ENCODE data around the gene C19orf73. TPM values are rescaled to one million over a fixed set of nuclear protein-coding genes. Genes with fewer than 3 reads are reported as not detected.

Gene C19orf73
- total and polyA plus RNA-seq, 9 of the 15 experiments (the other 6 are each of a cell fraction or from before 2014, with no cell fraction given), result 0.08 to 7.4 (median 1.4) TPM

DNA sequence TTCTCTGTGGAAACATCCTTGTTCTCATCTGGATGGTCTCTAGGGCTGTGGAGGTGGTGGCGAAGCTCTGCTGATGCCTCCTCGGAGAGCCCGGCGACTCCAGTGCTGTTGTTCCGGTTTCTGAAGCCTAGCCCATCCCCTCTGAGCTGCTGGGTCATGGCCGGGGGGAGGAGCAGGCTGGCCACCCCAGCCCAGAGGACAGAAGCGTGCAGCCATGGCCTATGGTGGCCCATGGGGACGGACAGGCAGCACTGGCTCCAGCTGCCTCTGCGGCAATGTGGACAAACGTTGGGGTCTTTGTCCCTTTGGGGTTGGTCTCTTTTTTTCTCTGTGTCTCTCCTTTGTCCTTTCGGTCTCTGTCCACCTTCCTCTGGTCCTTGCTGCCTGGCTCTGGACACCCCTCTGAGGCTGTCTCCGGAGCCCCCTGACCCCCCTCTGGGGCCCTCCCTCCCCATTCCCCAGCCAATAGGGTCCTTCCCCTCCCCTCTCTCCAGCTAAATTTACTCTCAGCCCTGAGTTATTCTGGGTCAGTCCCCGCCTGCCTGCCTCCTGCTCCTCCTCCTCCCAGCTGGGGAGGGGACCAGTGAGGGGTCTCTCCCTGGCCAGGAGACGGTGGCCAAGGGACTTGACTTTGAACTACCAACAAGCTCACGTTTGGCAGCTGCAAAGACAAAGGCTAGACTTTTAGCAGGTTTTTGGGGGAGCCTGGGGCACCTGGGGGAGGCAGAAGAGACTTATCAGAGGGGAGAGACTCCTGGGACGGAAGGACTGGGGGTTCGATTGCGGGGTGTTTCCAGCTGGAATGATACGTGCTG is 36.3 kb upstream of the C19orf73 start, which contains the start of gene HRC (continued):
- TF ChIP-seq, protein P1, sequence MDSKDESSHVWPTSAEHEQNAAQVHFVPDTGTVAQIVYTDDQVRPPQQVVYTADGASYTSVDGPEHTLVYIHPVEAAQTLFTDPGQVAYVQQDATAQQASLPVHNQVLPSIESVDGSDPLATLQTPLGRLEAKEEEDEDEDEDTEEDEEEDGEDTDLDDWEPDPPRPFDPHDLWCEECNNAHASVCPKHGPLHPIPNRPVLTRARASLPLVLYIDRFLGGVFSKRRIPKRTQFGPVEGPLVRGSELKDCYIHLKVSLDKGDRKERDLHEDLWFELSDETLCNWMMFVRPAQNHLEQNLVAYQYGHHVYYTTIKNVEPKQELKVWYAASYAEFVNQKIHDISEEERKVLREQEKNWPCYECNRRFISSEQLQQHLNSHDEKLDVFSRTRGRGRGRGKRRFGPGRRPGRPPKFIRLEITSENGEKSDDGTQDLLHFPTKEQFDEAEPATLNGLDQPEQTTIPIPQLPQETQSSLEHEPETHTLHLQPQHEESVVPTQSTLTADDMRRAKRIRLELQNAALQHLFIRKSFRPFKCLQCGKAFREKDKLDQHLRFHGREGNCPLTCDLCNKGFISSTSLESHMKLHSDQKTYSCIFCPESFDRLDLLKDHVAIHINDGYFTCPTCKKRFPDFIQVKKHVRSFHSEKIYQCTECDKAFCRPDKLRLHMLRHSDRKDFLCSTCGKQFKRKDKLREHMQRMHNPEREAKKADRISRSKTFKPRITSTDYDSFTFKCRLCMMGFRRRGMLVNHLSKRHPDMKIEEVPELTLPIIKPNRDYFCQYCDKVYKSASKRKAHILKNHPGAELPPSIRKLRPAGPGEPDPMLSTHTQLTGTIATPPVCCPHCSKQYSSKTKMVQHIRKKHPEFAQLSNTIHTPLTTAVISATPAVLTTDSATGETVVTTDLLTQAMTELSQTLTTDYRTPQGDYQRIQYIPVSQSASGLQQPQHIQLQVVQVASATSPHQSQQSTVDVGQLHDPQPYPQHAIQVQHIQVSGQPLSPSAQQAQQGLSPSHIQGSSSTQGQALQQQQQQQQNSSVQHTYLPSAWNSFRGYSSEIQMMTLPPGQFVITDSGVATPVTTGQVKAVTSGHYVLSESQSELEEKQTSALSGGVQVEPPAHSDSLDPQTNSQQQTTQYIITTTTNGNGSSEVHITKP (IDR thresholded peaks at IDR 0.05; ENCODE audit: partially characterized antibody), result peak; percentile 82
- TF ChIP-seq GABPA (tag; conservative IDR thresholded peaks at IDR 0.05; ENCODE audit: low read depth), result peak; percentile 52
- TF ChIP-seq DACH1 (IDR thresholded peaks at IDR 0.05; ENCODE audit: partially characterized antibody), result peak; percentile 31
- TF ChIP-seq, protein P2, sequence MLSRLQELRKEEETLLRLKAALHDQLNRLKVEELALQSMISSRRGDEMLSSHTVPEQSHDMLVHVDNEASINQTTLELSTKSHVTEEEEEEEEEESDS (CRISPR knock-in tag; IDR thresholded peaks at IDR 0.05), result no peak
- TF ChIP-seq XRCC5 (IDR thresholded peaks at IDR 0.05; ENCODE audit: low read depth, low read length), result 0 out of 2 replicates have a peak, but pooled peaks have one; percentile 11
- peak; percentile 72 for TF ChIP-seq ELF1 (tag; IDR thresholded peaks at IDR 0.05)
- peak; percentile 58 for TF ChIP-seq TAF9B (IDR thresholded peaks at IDR 0.05; ENCODE audit: partially characterized antibody)
- peak in 1 of 2 experiments; percentile 50; a peak in 1 of 4 replicates for TF ChIP-seq TBL1XR1 (IDR thresholded peaks at IDR 0.05; ENCODE audit: low read length in 2 of 2)
- peak; percentile 55; the same call in 1 of the 2 replicates for TF ChIP-seq C11orf30 (IDR thresholded peaks at IDR 0.05; ENCODE audit: low read depth)
- TF ChIP-seq, protein P3, sequence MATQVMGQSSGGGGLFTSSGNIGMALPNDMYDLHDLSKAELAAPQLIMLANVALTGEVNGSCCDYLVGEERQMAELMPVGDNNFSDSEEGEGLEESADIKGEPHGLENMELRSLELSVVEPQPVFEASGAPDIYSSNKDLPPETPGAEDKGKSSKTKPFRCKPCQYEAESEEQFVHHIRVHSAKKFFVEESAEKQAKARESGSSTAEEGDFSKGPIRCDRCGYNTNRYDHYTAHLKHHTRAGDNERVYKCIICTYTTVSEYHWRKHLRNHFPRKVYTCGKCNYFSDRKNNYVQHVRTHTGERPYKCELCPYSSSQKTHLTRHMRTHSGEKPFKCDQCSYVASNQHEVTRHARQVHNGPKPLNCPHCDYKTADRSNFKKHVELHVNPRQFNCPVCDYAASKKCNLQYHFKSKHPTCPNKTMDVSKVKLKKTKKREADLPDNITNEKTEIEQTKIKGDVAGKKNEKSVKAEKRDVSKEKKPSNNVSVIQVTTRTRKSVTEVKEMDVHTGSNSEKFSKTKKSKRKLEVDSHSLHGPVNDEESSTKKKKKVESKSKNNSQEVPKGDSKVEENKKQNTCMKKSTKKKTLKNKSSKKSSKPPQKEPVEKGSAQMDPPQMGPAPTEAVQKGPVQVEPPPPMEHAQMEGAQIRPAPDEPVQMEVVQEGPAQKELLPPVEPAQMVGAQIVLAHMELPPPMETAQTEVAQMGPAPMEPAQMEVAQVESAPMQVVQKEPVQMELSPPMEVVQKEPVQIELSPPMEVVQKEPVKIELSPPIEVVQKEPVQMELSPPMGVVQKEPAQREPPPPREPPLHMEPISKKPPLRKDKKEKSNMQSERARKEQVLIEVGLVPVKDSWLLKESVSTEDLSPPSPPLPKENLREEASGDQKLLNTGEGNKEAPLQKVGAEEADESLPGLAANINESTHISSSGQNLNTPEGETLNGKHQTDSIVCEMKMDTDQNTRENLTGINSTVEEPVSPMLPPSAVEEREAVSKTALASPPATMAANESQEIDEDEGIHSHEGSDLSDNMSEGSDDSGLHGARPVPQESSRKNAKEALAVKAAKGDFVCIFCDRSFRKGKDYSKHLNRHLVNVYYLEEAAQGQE (IDR thresholded peaks at IDR 0.05; ENCODE audit: borderline replicate concordance), result peak; percentile 20; the same call in 1 of the 2 replicates
- TF ChIP-seq, protein P3 (CRISPR knock-in tag; IDR thresholded peaks at IDR 0.05; ENCODE audit: low read depth), result no peak
- TF ChIP-seq TCF7L2 (IDR thresholded peaks at IDR 0.05; ENCODE audit: low read depth, low read length), result 0 out of 2 replicates have a peak, but pooled peaks have one; percentile 1

All from K562 (cell line).